HuH-7 (cell line): Measurements from ENCODE around the gene KCNK18.
"Not testable (repeated sequence)": the region's sequence is repeated elsewhere in the genome, so short reads cannot be mapped to it uniquely, and the experiment has no call there.

Experiments
- DNase-seq: peaks from one replicate; pipeline ENCODE4 v3.0.0; 2011; ENCODE audit warnings: low spot score

The KCNK18 gene

DNA sequence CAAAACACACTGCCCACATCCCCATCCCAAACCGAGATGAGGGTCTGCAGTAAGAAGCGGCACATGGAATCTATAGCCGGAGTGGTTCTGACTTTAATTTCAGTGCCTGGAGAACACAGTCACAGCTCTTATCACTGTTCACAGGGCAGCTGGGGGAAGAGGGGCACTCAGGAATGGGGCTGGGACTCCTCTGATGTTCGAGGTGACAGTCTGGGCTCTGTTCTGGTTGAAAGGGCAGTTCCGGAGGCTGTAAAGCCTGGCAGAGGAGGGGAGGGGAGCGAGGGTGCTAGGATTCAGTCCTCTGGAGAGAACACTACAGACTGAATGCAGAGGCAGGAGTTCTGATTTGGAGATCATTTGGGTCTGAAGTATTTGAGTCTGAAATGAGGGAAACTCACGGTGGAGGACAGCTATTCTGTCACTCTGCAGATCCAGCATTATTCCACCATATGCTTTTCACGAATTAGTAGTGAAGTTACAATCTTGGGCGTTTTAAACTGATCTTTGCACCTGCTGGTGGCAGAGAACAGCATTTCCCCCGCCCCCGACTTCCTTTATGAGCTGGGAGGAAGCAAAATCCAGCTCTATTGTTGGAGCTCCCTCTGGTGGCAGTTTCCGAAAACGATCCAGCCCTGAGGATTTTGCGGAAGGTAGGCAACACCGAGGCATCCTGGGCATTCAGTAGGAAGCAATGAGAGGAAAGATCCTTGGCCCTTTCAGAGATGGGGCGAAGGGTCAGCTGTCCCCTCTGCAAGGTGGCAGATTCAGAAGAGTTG is 22.7 kb upstream of the KCNK18 start:
- peak; percentile 90 for DNase-seq

DNA sequence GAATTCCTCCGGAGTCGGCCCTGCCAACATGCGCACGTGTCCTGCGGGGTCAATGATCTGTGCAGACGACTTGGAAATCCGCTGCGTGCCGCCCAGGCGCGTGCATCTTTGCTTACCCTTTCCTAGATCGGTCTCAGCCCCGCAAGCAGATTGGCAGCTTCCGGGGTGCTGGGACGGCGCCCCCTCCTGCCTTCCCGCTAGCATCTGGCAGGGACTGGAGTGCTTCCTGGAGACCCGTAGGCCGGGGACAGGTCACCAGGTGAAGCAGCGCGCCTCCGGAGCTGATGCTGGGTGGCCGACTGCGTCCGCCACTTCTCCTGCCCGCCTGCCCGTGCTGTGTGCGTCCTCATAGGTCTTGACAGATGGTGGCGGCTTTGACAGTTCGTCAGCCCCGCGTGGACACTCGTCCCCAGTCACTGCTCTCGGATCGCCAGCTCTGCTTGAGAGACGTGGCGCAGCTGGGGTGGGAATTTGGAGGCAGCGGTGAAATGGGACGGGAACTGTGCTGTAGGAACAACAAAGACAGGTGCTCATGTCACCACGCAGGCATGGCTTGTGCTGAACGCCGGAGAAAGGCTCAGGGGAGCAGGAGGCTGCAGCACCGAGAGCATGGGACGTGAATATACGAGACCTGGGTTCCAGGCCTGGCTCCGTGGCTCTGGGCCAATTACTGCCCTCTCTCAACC is 21.9 kb upstream of the KCNK18 start:
- DNase-seq, result no peak

DNA sequence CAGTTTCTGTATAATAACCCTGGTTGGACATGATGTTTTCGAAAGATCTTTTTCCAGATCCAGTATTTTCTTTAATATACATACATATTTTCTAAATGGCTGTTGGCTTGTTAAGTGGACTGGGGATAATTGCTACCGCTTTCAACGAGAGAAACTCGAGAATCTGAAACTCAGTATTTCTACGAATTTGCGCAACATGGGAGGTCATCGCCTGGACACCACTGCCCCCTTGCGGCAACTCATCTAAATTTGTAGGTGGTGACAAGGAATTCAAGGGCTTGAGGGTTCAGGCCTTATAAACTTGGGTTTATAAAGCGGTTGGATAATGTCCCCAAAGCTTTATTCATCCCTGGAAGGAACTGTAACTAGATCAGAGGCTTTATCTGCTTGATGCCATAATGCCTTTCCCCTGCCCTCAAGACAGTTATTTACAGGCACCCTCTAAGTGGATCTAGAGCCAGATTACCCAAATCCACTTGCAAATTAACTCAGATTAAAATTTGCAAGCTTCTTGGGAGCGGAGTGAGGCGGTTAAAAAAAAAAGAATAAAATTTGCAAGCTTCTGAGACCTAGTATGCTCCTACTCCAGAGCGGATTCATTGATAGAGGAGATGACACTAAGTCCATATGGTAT is 21.3 kb upstream of the KCNK18 start:
- DNase-seq, result peak; percentile 82

GRCh38 chr10:117178190-117178589 is 19.1 kb upstream of the KCNK18 start:
- no peak for DNase-seq

DNA sequence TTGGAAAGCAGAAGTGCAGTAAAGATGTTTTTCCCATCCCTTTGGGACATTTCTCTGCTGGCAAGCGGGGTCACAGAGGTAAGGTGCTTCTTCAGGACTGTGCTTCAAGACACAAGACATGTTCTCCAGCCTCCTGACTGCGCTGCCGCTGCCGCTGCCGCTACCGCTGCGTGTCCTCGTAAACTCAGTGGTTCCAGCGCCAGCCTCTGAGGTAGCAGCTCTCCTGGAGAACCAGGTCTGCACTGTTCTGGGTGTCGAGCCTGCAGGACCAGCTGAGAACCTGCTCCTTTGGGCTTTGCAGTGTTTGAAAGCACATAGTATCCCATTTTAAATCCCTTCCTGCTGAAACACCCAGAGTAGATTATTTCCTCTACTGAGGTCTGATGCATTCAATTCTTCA is 13.0 kb upstream of the KCNK18 start:
- DNase-seq, result no peak

DNA sequence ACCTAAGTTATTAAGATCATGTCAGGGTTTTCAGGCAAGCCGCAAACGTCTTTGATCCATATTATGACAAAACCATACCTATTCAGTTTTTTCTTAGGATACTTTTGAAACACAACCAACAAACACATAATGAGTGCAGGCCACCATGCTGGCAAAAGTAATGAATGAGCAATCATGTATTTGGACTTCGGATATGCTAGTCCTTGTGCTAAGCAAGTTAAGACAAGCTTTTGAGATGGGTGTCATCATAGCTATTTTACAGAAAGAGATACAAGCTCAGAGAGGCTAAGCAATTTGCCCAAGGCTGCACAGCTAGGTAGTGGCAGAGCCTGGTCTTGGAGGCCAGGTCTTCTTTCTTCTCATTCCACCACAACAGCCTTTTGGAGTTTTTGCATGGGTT is 12.5 kb upstream of the KCNK18 start:
- DNase-seq, result no peak

GRCh38 chr10:117185817-117186216 is 11.5 kb upstream of the KCNK18 start:
- DNase-seq, result not testable (repeated sequence)

- DNase-seq, result no peak
Observed at GRCh38 chr10:117186832-117187615, 10.3 kb upstream of the KCNK18 start.

DNA sequence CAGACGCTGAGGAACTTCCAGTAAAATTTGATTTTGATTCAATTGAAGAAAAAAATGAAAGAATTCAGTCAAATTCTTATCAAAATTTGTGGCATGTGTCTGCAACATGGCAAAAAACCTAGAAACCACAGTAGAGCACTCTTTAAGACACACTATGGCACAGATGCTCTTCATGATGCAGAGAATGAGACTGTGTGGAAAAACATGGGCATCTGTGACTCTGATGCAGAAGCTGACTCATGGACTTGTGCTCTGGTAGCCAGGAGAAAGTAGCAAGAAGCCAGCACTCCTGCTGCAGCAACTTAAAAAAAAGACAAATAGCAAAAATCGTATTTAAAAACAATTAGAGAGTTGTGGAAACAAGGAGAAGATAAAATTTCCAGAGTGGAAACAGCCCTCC is 8.9 kb upstream of the KCNK18 start:
- no peak for DNase-seq

GRCh38 chr10:117189557-117189956 is 7.7 kb upstream of the KCNK18 start:
- DNase-seq, result no peak

- no peak for DNase-seq
Observed at GRCh38 chr10:117198088-117198487, 799 bp downstream of the KCNK18 start.

- DNase-seq, result no peak
Observed at GRCh38 chr10:117201826-117202225, 4.5 kb downstream of the KCNK18 start.

GRCh38 chr10:117204316-117204715 is 7.0 kb downstream of the KCNK18 start:
- no peak for DNase-seq

- no peak for DNase-seq
Observed at GRCh38 chr10:117212176-117212575, 14.9 kb downstream of the KCNK18 start.

- no peak for DNase-seq
Observed at GRCh38 chr10:117214401-117214800, 17.1 kb downstream of the KCNK18 start.

DNA sequence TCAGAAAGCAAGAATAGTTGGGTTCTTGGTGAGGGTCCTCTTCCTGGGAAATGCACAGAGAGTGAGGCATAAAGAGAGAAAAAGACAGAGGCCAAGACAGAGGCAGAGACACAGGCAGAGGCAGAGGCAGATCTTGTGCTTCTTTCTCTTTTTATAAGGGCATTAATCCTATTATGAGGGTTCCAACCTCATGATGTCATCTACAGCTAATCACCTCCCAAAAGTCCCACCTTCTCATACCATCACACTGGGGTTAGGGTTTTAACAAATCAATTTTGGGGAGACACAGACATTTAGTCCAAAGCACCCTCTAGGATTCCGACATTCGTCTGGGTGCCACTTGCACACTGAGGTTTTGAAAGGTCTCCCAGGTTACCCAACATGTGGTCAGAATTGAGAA is 17.8 kb downstream of the KCNK18 start:
- DNase-seq, result no peak

- DNase-seq, result no peak
Observed at GRCh38 chr10:117216028-117216427, 18.7 kb downstream of the KCNK18 start.

DNA sequence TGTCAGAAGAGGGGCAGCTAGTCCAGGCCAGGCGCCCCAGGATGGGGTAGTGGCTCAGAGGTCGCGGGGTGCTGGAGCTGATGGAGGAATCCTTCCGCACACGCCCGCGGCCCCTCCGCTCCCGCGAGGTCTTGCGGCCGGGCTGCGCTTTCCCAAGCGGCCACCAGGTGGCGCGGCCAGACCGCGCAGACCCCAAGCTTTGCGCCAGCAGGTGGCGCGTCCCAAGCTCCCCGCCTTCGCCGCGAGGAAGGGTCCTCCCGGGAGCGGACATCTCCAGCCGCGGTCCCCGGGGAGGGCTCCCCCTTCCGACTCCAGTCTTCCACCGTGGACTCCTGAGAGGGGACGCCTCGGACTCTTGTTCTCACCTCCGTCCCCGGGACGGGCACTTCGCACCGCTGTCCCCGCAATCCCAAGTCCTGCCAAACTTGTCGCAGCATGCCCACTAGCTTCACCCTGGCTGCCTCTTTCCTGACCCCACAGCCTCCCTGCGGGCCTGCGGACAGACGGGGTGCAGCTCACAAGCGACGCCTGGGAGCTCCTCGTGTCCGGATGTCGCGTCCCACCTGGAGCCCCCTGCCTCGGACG is 19.4 kb downstream of the KCNK18 start:
- DNase-seq, result peak; percentile 86

DNA sequence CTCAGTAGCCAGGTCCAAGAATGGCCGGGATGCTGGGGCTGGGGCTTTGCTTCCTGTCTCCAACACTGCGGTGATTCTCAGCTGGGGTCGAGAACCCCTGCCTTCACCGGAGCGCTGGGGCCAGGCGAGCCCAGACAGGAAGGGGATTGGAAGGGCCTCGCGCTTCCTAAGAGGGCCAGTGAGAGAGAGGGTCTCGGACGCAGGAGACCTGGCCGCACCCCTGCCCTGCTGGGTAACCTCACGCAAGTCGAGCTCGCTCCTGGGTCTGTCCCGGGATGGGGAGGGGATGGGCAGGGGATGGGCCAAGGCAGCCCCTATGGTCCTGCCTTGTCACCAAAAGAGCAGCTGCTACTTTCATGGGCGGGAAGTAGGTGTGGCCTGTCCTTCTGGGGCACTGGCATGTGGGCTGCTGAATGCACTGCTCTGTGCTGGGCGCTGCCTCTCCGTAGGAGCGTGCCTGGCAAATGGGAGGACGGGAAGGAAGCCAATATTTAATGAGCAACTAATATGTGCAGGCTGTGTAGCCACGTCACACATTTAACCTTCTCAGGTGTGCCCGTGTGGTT is 20.0 kb downstream of the KCNK18 start:
- DNase-seq, result no peak

DNA sequence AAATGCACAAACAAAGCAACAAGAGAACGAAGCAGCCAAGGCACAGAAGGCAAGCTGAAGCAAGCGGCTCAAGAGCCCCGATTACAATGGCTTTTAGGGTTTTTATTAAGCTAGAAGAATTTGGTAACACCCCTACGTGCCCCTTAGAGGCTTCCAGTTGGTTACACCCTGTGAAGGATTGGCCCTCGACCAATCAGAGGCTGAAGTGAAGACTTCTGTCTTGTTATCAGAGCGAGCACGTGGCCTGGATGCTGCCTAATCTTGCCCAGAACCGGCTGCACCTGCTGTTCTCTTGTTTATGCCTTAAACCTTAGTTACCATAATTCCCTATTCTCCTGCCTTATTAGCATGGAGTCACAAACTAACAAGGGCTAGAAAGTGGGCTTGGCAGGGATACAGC is 21.4 kb downstream of the KCNK18 start:
- DNase-seq, result no peak

DNA sequence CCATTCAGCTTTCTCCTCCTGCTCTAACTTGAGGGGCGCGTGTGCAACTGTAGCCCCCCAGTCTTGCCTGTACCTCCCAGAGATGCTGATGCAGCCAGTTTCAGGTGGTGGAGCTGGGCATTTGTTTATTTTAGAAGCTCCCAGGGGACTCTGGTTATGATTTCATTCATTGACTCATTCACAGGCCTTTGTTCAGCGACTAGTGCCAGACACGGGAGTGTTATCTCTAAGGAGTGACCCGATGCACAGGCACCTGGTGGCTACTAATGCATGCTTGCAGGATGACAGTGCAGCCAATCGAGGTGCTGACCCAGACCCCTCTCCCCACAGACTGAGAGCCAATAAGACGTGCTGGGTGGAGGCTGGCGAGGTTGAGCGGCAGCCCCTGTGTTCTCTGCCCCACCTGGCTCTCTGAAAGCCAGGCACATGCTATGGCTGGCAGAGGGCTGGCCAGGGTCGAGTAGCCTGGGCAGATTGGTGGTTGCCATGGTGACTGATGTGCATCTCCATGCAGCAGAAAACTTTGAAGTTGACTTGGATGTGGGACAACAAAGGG is 23.9 kb downstream of the KCNK18 start:
- no peak for DNase-seq
